Measurements from ENCODE around the gene OPN1SW. TPM values are rescaled to one million over a fixed set of nuclear protein-coding genes. Genes with fewer than 3 reads are reported as not detected.

Gene OPN1SW
- total and polyA plus RNA-seq, 9 of the 15 experiments (the other 6 are each of a cell fraction or from before 2014, with no cell fraction given), result 0.84 to 1.0 TPM; not detected in 7

- TF ChIP-seq ID3 (CRISPR knock-in tag; IDR thresholded peaks at IDR 0.05) (no peak), ID3 (tag; IDR thresholded peaks at IDR 0.05) (0 out of 2 replicates have a peak, but pooled peaks have one; percentile 36), ZNF764 (CRISPR knock-in tag; IDR thresholded peaks at IDR 0.05; ENCODE audit: low read depth) (no peak), GTF2E2 (tag; IDR thresholded peaks at IDR 0.05) (no peak), AFF4 (CRISPR knock-in tag; IDR thresholded peaks at IDR 0.05) (no peak), TFE3 (CRISPR knock-in tag; IDR thresholded peaks at IDR 0.05) (no peak), E2F3 (CRISPR knock-in tag; IDR thresholded peaks at IDR 0.05) (no peak), KLF6 (CRISPR knock-in tag; IDR thresholded peaks at IDR 0.05; ENCODE audit: borderline replicate concordance) (no peak), PML (IDR thresholded peaks at IDR 0.05; ENCODE audit: low read length) (no peak), ATF1 (CRISPR knock-in tag; IDR thresholded peaks at IDR 0.05) (no peak), ATF1 (tag; IDR thresholded peaks at IDR 0.05) (no peak), ZNF780A (CRISPR knock-in tag; IDR thresholded peaks at IDR 0.05) (no peak), SMARCE1 (IDR thresholded peaks at IDR 0.05) (peak; percentile 93), FOXK2 (conservative IDR thresholded peaks at IDR 0.05 in 1 of 2, IDR thresholded peaks at IDR 0.05 in 1 of 2; ENCODE audit: low read depth in 2 of 2) (peak; percentile 52 to 53; a peak in 2 of 4 replicates), NR4A1 (CRISPR knock-in tag; IDR thresholded peaks at IDR 0.05) (no peak), NR4A1 (tag; IDR thresholded peaks at IDR 0.05) (no peak)
- TF ChIP-seq, protein P1, sequence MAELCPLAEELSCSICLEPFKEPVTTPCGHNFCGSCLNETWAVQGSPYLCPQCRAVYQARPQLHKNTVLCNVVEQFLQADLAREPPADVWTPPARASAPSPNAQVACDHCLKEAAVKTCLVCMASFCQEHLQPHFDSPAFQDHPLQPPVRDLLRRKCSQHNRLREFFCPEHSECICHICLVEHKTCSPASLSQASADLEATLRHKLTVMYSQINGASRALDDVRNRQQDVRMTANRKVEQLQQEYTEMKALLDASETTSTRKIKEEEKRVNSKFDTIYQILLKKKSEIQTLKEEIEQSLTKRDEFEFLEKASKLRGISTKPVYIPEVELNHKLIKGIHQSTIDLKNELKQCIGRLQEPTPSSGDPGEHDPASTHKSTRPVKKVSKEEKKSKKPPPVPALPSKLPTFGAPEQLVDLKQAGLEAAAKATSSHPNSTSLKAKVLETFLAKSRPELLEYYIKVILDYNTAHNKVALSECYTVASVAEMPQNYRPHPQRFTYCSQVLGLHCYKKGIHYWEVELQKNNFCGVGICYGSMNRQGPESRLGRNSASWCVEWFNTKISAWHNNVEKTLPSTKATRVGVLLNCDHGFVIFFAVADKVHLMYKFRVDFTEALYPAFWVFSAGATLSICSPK (IDR thresholded peaks at IDR 0.05; ENCODE audit: borderline replicate concordance), result 0 out of 2 replicates have a peak, but pooled peaks have one; percentile 36
Observed at GRCh38 chr7:128777156-128778123, 1.8 kb upstream of the OPN1SW start (continued).

All from K562 (cell line).